GM12878 (cell line): Measurements from ENCODE around the gene ZWILCH. TPM values are rescaled to one million over a fixed set of nuclear protein-coding genes. Genes with fewer than 3 reads are reported as not detected.

Source experiments
- HDGF ChIP-seq: fragments of 450-650 bp; IDR thresholded peaks from 2 replicates; pipeline ENCODE4 v1.6.1; 2016; ENCODE audit warnings: antibody characterized with exemption
- IRF4 ChIP-seq: IDR thresholded peaks from 2 replicates; pipeline ENCODE4 v1.6.1; 2011; ENCODE audit warnings: low read depth, low read length
- RELB ChIP-seq: fragments of 450-650 bp; IDR thresholded peaks from 2 replicates; pipeline ENCODE4 v1.6.1; 2017; ENCODE audit warnings: low read depth, mild to moderate bottlenecking, moderate library complexity
- YY1 ChIP-seq: IDR thresholded peaks from 2 replicates; pipeline ENCODE4 v1.6.1; 2011; ENCODE audit warnings: low read depth, mild to moderate bottlenecking, low read length
- ZNF217 ChIP-seq: fragments of 450-650 bp; IDR thresholded peaks from 2 replicates; pipeline ENCODE4 v1.6.1; 2017; ENCODE audit warnings: antibody characterized with exemption, mild to moderate bottlenecking
- polyA plus RNA-seq, 11 experiments: library from polyadenylated mRNA; depleted of rRNA in 4 of 11; unstranded in 6 of 11; stranded (reverse) in 5 of 11; fragments of >200 nt; fragmentation: Nextera tagmentation in 4 of 11; fragmentation: Illumina TruSeq in 1 of 11; extraction: Ambion mirVana in 4 of 11; extraction: Trizol in 1 of 11; gene quantifications; 1 replicate in 1 of 11; 2 replicates in 10 of 11; pipeline versions ENCODE4 v1.2.1 to v1.2.3, GENCODE V29; 2011 to 2016; ENCODE audit warnings: inconsistent platforms in 2 of 11, missing spikeins in 2 of 11, low read depth in 1 of 11
- total RNA-seq, 4 experiments: library from RNA; depleted of rRNA in 3 of 4; stranded (reverse); fragments of >200 nt in 3 of 4; fragmentation: Illumina TruSeq in 1 of 4; extraction: Trizol in 1 of 4; gene quantifications; 2 replicates each; pipeline versions ENCODE4 v1.2.1 to v1.2.3, GENCODE V29; 2013 to 2021
- TF ChIP-seq, protein P1 (sequence below): fragments of 450-650 bp; IDR thresholded peaks from 2 replicates; pipeline ENCODE4 v1.6.1; 2017; ENCODE audit warnings: mild to moderate bottlenecking, low read depth, inconsistent platforms; ENCODE audit not compliant: poor library complexity, severe bottlenecking

ZWILCH gene
- total and polyA plus RNA-seq, 10 of the 15 experiments (the other 5 are each of a cell fraction or from before 2014, with no cell fraction given), result 15.6 to 73.9 (median 32.4) TPM

DNA sequence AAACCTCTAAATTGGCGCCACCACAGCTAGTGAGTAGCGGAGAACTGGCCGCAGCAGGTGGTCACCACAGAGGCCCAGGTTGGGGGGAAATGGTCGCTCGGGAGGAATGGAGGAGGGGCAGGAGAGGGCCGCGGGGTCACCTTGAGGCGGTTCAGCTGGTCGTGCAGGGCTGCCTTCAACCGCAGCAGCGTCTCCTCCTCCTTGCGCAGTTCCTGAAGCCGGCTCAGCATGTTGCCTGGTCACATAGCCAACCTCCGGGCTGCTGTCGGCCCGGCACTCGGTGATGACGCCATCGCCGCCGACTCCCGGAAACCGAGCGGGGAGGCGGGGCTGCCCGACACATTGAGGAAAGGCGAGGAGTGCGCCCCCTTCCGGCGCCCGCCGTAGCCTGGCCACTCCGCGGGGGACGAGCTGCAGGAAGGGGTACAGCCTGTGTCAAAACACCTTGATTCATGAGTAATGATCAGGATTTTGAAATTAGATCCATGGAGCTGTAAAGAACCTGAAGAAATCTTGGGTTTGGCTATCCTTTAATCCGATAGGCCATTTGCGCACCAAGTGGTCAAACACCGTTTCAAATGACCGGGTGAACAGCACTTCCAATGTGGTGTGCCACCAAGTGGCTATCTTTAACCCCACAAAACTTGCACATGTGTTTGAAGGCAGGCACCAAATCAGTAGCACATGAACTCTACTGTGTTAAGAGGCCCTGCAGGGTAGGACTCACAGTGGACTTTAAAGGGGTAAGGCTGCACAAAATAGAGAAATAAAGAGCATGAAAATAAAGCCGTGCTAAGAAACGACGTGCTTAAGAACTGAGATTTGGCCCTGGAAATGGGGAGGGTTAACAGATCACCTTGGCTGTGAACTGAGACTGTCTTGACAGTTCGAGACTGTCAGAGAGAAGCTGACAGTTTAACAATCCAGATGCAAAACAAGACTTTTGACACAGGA is 7.3 kb upstream of the ZWILCH start, which contains the start of gene SNAPC5 (continued):
- TF ChIP-seq HDGF (0 out of 2 replicates have a peak, but pooled peaks have one; percentile 76), YY1 (peak; percentile 62), IRF4 (no peak), ZNF217 (0 out of 2 replicates have a peak, but pooled peaks have one; percentile 14), RELB (peak; percentile 77)
- TF ChIP-seq, protein P1, sequence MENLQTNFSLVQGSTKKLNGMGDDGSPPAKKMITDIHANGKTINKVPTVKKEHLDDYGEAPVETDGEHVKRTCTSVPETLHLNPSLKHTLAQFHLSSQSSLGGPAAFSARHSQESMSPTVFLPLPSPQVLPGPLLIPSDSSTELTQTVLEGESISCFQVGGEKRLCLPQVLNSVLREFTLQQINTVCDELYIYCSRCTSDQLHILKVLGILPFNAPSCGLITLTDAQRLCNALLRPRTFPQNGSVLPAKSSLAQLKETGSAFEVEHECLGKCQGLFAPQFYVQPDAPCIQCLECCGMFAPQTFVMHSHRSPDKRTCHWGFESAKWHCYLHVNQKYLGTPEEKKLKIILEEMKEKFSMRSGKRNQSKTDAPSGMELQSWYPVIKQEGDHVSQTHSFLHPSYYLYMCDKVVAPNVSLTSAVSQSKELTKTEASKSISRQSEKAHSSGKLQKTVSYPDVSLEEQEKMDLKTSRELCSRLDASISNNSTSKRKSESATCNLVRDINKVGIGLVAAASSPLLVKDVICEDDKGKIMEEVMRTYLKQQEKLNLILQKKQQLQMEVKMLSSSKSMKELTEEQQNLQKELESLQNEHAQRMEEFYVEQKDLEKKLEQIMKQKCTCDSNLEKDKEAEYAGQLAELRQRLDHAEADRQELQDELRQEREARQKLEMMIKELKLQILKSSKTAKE, result peak; percentile 56
- TF ChIP-seq, all 136 proteins: peak for 71
